Keratinocyte (primary cell): ENCODE measurements around the gene PPP1R1C. TPM values are rescaled to one million over a fixed set of nuclear protein-coding genes. Genes with fewer than 3 reads are reported as not detected.

Experiments used
- DNase-seq: peaks from one replicate; pipeline ENCODE4 v3.0.0-alpha.2; 2011; ENCODE audit warnings: low read depth, missing footprints, low spot score
- FAIRE-seq: peaks from 2 replicates; lab custom pipeline; 2011; peaks lifted over from hg19 to GRCh38; lab: Jason Lieb, UNC
- H2AFZ ChIP-seq: 2 replicates; pipeline ENCODE4 v1.6.0; 2012; ENCODE audit warnings: low read length, control low read depth, inconsistent platforms; ENCODE audit not compliant: control insufficient read depth
- H3K27ac ChIP-seq: 2 replicates; pipeline ENCODE4 v1.5.1; 2011; ENCODE audit warnings: low read length; ENCODE audit not compliant: control insufficient read depth, insufficient read depth
- H3K27me3 ChIP-seq: 3 replicates; pipeline ENCODE4 v1.6.0; 2011; ENCODE audit warnings: low read length; ENCODE audit not compliant: control insufficient read depth, insufficient read depth; ENCODE audit errors: extremely low read depth
- H3K36me3 ChIP-seq, 2 experiments: 2 replicates in 1 of 2; 3 replicates in 1 of 2; pipeline ENCODE4 v1.5.1; 2011; ENCODE audit warnings: low read length in 2 of 2, mild to moderate bottlenecking in 1 of 2; ENCODE audit not compliant: control insufficient read depth in 2 of 2, insufficient read depth in 2 of 2; ENCODE audit errors: extremely low read depth in 1 of 2
- H3K4me1 ChIP-seq: 3 replicates; pipeline ENCODE4 v1.5.1; 2011; ENCODE audit warnings: low read length; ENCODE audit not compliant: control insufficient read depth, insufficient read depth; ENCODE audit errors: extremely low read depth
- H3K4me2 ChIP-seq: 3 replicates; pipeline ENCODE4 v1.6.0; 2011; ENCODE audit warnings: low read depth, low read length; ENCODE audit not compliant: control insufficient read depth, insufficient read depth; ENCODE audit errors: extremely low read depth
- H3K4me3 ChIP-seq, 3 experiments: fragments of 200-600 bp in 1 of 3; sonication (generic) in 1 of 3; 2 replicates in 2 of 3; 3 replicates in 1 of 3; pipeline ENCODE4 v1.5.1; 2011 to 2016; ENCODE audit warnings: low read length in 3 of 3, mild to moderate bottlenecking in 3 of 3, control low read depth in 2 of 3, inconsistent platforms in 1 of 3, low read depth in 1 of 3, mixed read lengths in 1 of 3, mixed run types in 1 of 3, moderate library complexity in 1 of 3; ENCODE audit not compliant: control insufficient read depth in 2 of 3, insufficient read depth in 2 of 3; ENCODE audit errors: extremely low read depth in 1 of 3
- H3K79me2 ChIP-seq: 2 replicates; pipeline ENCODE4 v1.6.0; 2012; ENCODE audit warnings: low read length; ENCODE audit not compliant: control insufficient read depth, insufficient read depth
- H3K9ac ChIP-seq: 3 replicates; pipeline ENCODE4 v1.6.0; 2011; ENCODE audit warnings: low read length; ENCODE audit not compliant: control insufficient read depth, insufficient read depth; ENCODE audit errors: extremely low read depth
- H3K9me1 ChIP-seq: 3 replicates; pipeline ENCODE4 v1.6.0; 2011; ENCODE audit warnings: low read length; ENCODE audit not compliant: control insufficient read depth, insufficient read depth; ENCODE audit errors: extremely low read depth
- H3K9me3 ChIP-seq: 2 replicates; pipeline ENCODE4 v1.5.1; 2012; ENCODE audit warnings: low read depth, low read length; ENCODE audit not compliant: control insufficient read depth
- H4K20me1 ChIP-seq: 3 replicates; pipeline ENCODE4 v1.6.0; 2011; ENCODE audit warnings: low read length; ENCODE audit not compliant: control insufficient read depth, insufficient read depth; ENCODE audit errors: extremely low read depth
- CTCF ChIP-seq, 3 experiments: IDR thresholded peaks in 1 of 3; conservative IDR thresholded peaks in 1 of 3; optimal IDR thresholded peaks in 1 of 3; 2 replicates in 2 of 3; 3 replicates in 1 of 3; pipeline versions ENCODE3 to v1.5.1; 2011; ENCODE audit warnings: low read length in 3 of 3, mild to moderate bottlenecking in 3 of 3, moderate library complexity in 2 of 3, control low read depth in 1 of 3, inconsistent platforms in 1 of 3; ENCODE audit not compliant: insufficient read depth in 2 of 3; ENCODE audit errors: extremely low read depth in 1 of 3
- EZH2 ChIP-seq: IDR thresholded peaks from one replicate; pipeline ENCODE4 v1.6.1; 2012; ENCODE audit warnings: inconsistent platforms, mild to moderate bottlenecking, low read length, moderate library complexity
- dilution Hi-C: fragments of 300-500 bp; cut with MboI; formaldehyde crosslinking; loops from one replicate; pipeline ENCODE4 v1.7.0; 2020; ENCODE audit warnings: low sequenced_read_pairs; ENCODE audit not compliant: extremely low pct_ligation_motif_present
- polyA plus RNA-seq, 5 experiments: library from polyadenylated mRNA; depleted of rRNA in 3 of 5; stranded (reverse) in 3 of 5; stranded (forward) in 1 of 5; unstranded in 1 of 5; fragments of >200 nt; gene quantifications; 1 replicate in 1 of 5; 2 replicates in 3 of 5; 3 replicates in 1 of 5; pipeline versions ENCODE4 v1.2.1 to v1.2.3, GENCODE V29; 2011 to 2012; ENCODE audit warnings: missing spikeins in 2 of 5, low read depth in 1 of 5, low replicate concordance in 1 of 5

PPP1R1C gene
- polyA plus RNA-seq, 1 donor (not counting 4 experiments of a cell fraction or from before 2014, with no cell fraction given) = 4.3 TPM

- Histone ChIP-seq H3K4me2 (no peak overlapping the region), H3K27me3 (no peaks in the 10 kb centered on the region), H4K20me1 (no peaks in the 10 kb centered on the region), H2AFZ (no peak overlapping the region), H3K4me3 (no peak overlapping the region), H3K27ac (no peak overlapping the region), H3K9ac (no peak overlapping the region), H3K9me1 (no peaks in the 10 kb centered on the region), H3K9me3 (peaks cover 3% of the 10 kb centered on the region), H3K4me1 (peaks cover 2% of the 10 kb centered on the region), H3K79me2 (no peaks in the 10 kb centered on the region), H3K36me3 (no peaks in the 10 kb centered on the region)
- DNase-seq (no peak), FAIRE-seq (no peak)
- no peak for TF ChIP-seq EZH2
- no peak for TF ChIP-seq CTCF (optimal IDR thresholded peaks at IDR 0.05 in 1 of 3, IDR thresholded peaks at IDR 0.05 in 1 of 3, conservative IDR thresholded peaks at IDR 0.05 in 1 of 3; ENCODE audit: extremely low read depth in 1 of 3, insufficient read depth in 2 of 3, low read length in 3 of 3)
- dilution Hi-C loops = no loop called here
Measured at GRCh38 chr2:182019731-182020130, 34.1 kb downstream of the PPP1R1C start.

GRCh38 chr2:182020286-182021070 is 34.8 kb downstream of the PPP1R1C start:
- TF ChIP-seq CTCF (optimal IDR thresholded peaks at IDR 0.05 in 1 of 3, IDR thresholded peaks at IDR 0.05 in 1 of 3, conservative IDR thresholded peaks at IDR 0.05 in 1 of 3; ENCODE audit: extremely low read depth in 1 of 3, insufficient read depth in 2 of 3, low read length in 3 of 3) = no peak
- no peak for TF ChIP-seq EZH2
- Histone ChIP-seq H3K36me3 (no peaks in the 10 kb centered on the region), H2AFZ (no peak overlapping the region), H3K4me2 (no peak overlapping the region), H4K20me1 (no peaks in the 10 kb centered on the region), H3K4me1 (peaks cover 2% of the 10 kb centered on the region), H3K27ac (no peak overlapping the region), H3K9me3 (peaks cover 3% of the 10 kb centered on the region), H3K27me3 (no peaks in the 10 kb centered on the region), H3K9ac (no peak overlapping the region), H3K79me2 (no peaks in the 10 kb centered on the region), H3K9me1 (no peaks in the 10 kb centered on the region), H3K4me3 (no peak overlapping the region)
- dilution Hi-C loops = no loop called here
- DNase-seq (no peak), FAIRE-seq (peak; percentile 48)
